Amniotic epithelial cell (primary cell): Measurements from ENCODE around the gene MLPH.
A peak's percentile ranks its signal among the peaks of the same experiment; 100 is the strongest.

Source experiments
- DNase-seq: peaks from one replicate; pipeline ENCODE4 v3.0.0-alpha.2; 2010; ENCODE audit warnings: low read depth

The MLPH gene

GRCh38 chr2:237602409-237602808 lies 115.4 kb downstream of the MLPH start:
- DNase-seq = no peak

GRCh38 chr2:237603049-237603717 lies 116.1 kb downstream of the MLPH start:
- no peak for DNase-seq

- DNase-seq = peak; percentile 69
Measured at GRCh38 chr2:237603718-237604362, 116.8 kb downstream of the MLPH start.

- DNase-seq = no peak
Measured at GRCh38 chr2:237604391-237604790, 117.3 kb downstream of the MLPH start.
